SK-N-SH (cell line): ENCODE measurements around the gene SNRNP25.

Experiments used
- CTCF ChIP-seq: fragments of 200-600 bp; sonication (generic); IDR thresholded peaks from 2 replicates; pipeline ENCODE4 v1.6.1; 2017; ENCODE audit warnings: antibody characterized with exemption, mild to moderate bottlenecking, moderate library complexity
- EP300 ChIP-seq, 2 experiments: IDR thresholded peaks; 2 replicates each; pipeline versions ENCODE4 v1.4.0 to v1.6.1; 2012; ENCODE audit warnings: borderline replicate concordance in 1 of 2, low read depth in 1 of 2, low read length in 1 of 2
- IRF3 ChIP-seq: fragments of 150-350 bp; IDR thresholded peaks from 2 replicates; pipeline ENCODE4 v1.6.1; 2016; ENCODE audit warnings: mild to moderate bottlenecking, low read depth, low read length
- MAX ChIP-seq: IDR thresholded peaks from 2 replicates; pipeline ENCODE4 v1.4.0; 2012; ENCODE audit warnings: low read depth
- MEF2A ChIP-seq: IDR thresholded peaks from 2 replicates; pipeline ENCODE4 v1.4.0; 2012; ENCODE audit warnings: low read depth, borderline replicate concordance
- POLR2AphosphoS5 ChIP-seq: IDR thresholded peaks from 2 replicates; pipeline ENCODE4 v1.6.1; 2012; ENCODE audit warnings: low read depth, low read length
- RAD21 ChIP-seq: IDR thresholded peaks from 2 replicates; pipeline ENCODE4 v1.6.1; 2012; ENCODE audit warnings: mild to moderate bottlenecking, low read length
- RCOR1 ChIP-seq: fragments of 150-350 bp; IDR thresholded peaks from 2 replicates; pipeline ENCODE4 v1.6.1; 2017; ENCODE audit warnings: antibody characterized with exemption, low read length
- REST ChIP-seq: IDR thresholded peaks from 2 replicates; pipeline ENCODE4 v1.6.1; 2012; ENCODE audit warnings: mild to moderate bottlenecking, low read depth, low read length, moderate library complexity
- RFX5 ChIP-seq: IDR thresholded peaks from 2 replicates; pipeline ENCODE4 v1.6.1; 2012; ENCODE audit warnings: mild to moderate bottlenecking, improper control_type of control experiment, low read length
- TAF1 ChIP-seq: IDR thresholded peaks from 2 replicates; pipeline ENCODE4 v1.6.1; 2012; ENCODE audit warnings: low read depth, mild to moderate bottlenecking, low read length, moderate library complexity, borderline replicate concordance
- USF2 ChIP-seq: fragments of 150-350 bp; IDR thresholded peaks from 2 replicates; pipeline ENCODE4 v1.6.1; 2017; ENCODE audit warnings: antibody characterized with exemption, low read length, low read depth, borderline replicate concordance

GRCh38 chr16:94918-95265 is 41.3 kb downstream of the SNRNP25 start:
- TF ChIP-seq CTCF (no peak), EP300 (IDR thresholded peaks at IDR 0.05; ENCODE audit: borderline replicate concordance in 1 of 2, low read depth in 1 of 2, low read length in 1 of 2) (no peak), POLR2AphosphoS5 (no peak), MAX (no peak), TAF1 (no peak), MEF2A (no peak), RAD21 (no peak), USF2 (no peak), REST (no peak), RFX5 (no peak), RCOR1 (no peak), IRF3 (no peak)
